ENCODE measurements around the gene KAT6B. TPM values are rescaled to one million over a fixed set of nuclear protein-coding genes. Genes with fewer than 3 reads are reported as not detected.

Gene KAT6B
- total and polyA plus RNA-seq, 4 donors, result 8.5 to 47.5 (median 21.4) TPM

DNA sequence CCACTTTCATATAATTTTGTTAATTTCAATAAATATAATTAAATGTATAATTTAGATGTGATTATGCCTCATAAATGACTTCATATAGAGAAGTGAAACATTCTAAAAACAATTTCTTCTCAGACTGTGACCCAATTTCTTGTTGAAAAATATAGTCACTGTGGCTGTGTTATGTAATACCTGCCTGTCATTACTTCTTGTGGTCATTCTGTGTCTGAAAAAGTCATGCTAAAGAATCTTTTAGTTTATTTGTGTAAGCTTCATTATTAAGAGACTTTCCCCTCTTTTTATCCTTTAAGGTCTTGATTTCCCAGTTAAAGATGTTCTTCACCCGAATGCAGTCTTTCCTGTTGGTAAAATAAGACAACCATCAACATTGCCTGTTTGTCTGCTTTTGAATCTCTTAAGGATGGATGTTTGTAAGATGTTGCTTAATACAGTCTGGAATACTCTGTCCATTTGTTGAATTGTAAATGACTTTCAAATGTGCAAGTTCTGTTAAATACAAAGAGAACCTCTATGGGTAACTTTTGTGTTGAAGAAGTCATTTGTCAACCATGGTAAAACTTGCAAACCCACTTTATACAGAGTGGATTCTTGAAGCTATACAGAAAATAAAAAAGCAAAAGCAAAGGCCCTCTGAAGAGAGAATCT is 16.0 kb downstream of the KAT6B start:
- intact Hi-C loops (cut with DNase I), result no loop called here
- WGBS, 2 donors, result 63 to 72% methylated on average over 1 of the region's 1 CpG
- Histone ChIP-seq H3K27ac (ENCODE audit: low read depth in 1 of 2, low read length in 2 of 2) (no peak overlapping the region), H3K36me3 (ENCODE audit: control insufficient read depth in 1 of 2, insufficient read depth in 2 of 2, low read length in 1 of 2) (peaks cover 2 to 3% of the 10 kb centered on the region in 2 donors), H3K9me3 (ENCODE audit: control insufficient read depth, low read length) (no peaks in the 10 kb centered on the region), H3K27me3 (ENCODE audit: control insufficient read depth in 1 of 2, insufficient read depth in 2 of 2, low read length in 1 of 2) (no peaks in the 10 kb centered on the region), H3K4me1 (ENCODE audit: control insufficient read depth in 1 of 2, insufficient read depth in 2 of 2, low read length in 2 of 2) (peaks cover 4 to 6% of the 10 kb centered on the region in 2 donors), H3K4me3 (ENCODE audit: low read length in 2 of 2) (no peak overlapping the region)
- DNase-seq, result no peak
- no peak for ATAC-seq (ENCODE audit: low FRiP score)

DNA sequence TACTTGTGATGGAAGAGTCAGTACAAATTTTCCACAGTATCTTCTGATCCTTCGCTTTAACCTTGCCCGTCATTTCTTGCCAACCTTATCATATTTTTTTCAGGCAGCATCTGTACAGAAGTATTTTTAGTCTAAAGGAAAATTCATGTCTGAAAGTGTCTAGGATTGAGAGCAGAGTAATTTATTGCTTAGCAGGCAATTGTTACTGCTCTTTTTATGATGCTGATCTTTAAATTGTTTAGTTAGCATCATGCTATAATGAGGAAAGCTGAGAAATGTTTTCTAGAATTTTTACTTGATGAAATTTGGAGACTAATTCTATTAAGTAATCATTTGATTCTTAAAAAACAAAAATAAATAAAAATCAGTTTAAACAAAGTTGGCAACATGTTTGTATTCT is 20.6 kb downstream of the KAT6B start:
- Histone ChIP-seq H3K4me3 (ENCODE audit: low read length in 2 of 2) (no peak overlapping the region), H3K27me3 (ENCODE audit: control insufficient read depth in 1 of 2, insufficient read depth in 2 of 2, low read length in 1 of 2) (no peaks in the 10 kb centered on the region), H3K27ac (ENCODE audit: low read depth in 1 of 2, low read length in 2 of 2) (no peak overlapping the region), H3K36me3 (ENCODE audit: control insufficient read depth in 1 of 2, insufficient read depth in 2 of 2, low read length in 1 of 2) (peaks cover 2 to 3% of the 10 kb centered on the region in 2 donors), H3K4me1 (ENCODE audit: control insufficient read depth in 1 of 2, insufficient read depth in 2 of 2, low read length in 2 of 2) (peaks cover 0 to 6% of the 10 kb centered on the region in 2 donors), H3K9me3 (ENCODE audit: control insufficient read depth, low read length) (no peaks in the 10 kb centered on the region)
- intact Hi-C loops (cut with DNase I), result no loop called here
- no peak for ATAC-seq (ENCODE audit: low FRiP score)
- WGBS, 2 donors, result 16 to 22% methylated on average over 2 of the region's 2 CpGs
- no peak for DNase-seq

DNA sequence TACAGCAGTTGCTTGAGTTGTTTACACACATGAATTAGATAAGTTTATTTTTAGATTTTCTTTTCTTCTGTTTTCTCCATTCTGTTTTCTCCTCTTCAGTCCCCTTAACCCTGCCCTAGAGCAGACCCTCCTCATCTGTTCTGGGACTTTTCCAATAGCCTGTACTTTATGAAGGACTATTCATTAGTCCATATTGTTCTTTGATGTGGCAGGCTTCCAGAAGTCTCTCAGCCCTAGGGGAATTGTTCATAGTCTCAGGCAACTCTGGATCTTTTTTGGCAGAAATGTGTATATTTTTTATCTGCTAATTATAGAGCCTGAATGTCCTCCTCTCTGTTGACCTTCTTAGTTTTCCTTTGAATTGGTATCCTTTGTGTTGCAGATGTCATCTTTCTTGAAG is 25.4 kb downstream of the KAT6B start:
- intact Hi-C loops (cut with DNase I), result no loop called here
- DNase-seq, result no peak
- Histone ChIP-seq H3K36me3 (ENCODE audit: control insufficient read depth in 1 of 2, insufficient read depth in 2 of 2, low read length in 1 of 2) (no peaks in the 10 kb centered on the region), H3K4me3 (ENCODE audit: low read length in 2 of 2) (no peak overlapping the region), H3K27ac (ENCODE audit: low read depth in 1 of 2, low read length in 2 of 2) (no peak overlapping the region), H3K9me3 (ENCODE audit: control insufficient read depth, low read length) (no peaks in the 10 kb centered on the region), H3K27me3 (ENCODE audit: control insufficient read depth in 1 of 2, insufficient read depth in 2 of 2, low read length in 1 of 2) (no peaks in the 10 kb centered on the region), H3K4me1 (ENCODE audit: control insufficient read depth in 1 of 2, insufficient read depth in 2 of 2, low read length in 2 of 2) (peaks cover 2 to 10% of the 10 kb centered on the region in 2 donors)
- no peak for ATAC-seq (ENCODE audit: low FRiP score)

DNA sequence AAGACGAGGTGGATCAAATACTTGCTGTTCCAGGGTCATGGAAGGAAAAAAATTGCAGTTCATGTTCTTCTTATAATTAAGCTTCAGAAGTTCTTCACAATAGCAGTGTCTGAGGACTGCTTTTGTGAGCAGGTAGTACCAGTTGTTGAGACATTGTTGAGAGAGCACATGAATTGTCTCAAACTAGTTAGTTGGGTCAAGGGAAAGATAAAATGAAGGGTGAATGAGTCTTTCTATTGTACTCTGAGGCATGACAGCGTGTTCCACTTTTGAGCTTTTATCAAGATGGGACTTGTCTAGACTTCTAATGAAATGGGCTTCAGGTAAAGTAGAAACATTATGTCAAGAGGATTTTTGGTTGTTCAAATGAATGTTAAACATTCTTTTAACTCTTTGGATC is 26.0 kb downstream of the KAT6B start:
- Histone ChIP-seq H3K9me3 (ENCODE audit: control insufficient read depth, low read length) (no peaks in the 10 kb centered on the region), H3K4me1 (ENCODE audit: control insufficient read depth in 1 of 2, insufficient read depth in 2 of 2, low read length in 2 of 2) (peaks cover 2 to 10% of the 10 kb centered on the region in 2 donors), H3K27ac (ENCODE audit: low read depth in 1 of 2, low read length in 2 of 2) (no peak overlapping the region), H3K4me3 (ENCODE audit: low read length in 2 of 2) (no peak overlapping the region), H3K36me3 (ENCODE audit: control insufficient read depth in 1 of 2, insufficient read depth in 2 of 2, low read length in 1 of 2) (no peaks in the 10 kb centered on the region), H3K27me3 (ENCODE audit: control insufficient read depth in 1 of 2, insufficient read depth in 2 of 2, low read length in 1 of 2) (no peaks in the 10 kb centered on the region)
- no peak for DNase-seq
- 59% methylated on average over 2 of the region's 2 CpGs for WGBS, 2 donors
- no peak for ATAC-seq (ENCODE audit: low FRiP score)
- intact Hi-C loops (cut with DNase I), result no loop called here

DNA sequence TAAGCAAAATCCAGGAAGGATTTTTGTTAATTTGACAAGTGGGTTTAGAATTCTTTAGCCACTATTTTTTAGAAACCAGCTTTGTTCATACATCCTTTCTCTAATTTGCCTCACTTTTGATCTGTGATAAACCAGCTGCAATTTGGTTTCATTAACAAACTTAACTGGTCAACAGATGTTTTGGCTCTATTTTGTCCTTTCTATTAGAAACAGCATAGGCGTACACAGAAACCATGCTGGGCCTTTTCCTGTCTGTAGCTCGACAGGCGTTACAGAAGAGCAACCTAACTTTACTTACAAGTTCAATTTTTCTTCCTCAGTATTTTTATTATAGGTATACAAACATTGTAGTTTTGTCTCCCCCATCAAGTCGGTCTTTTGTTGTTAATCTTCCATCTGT is 28.2 kb downstream of the KAT6B start:
- no peaks in the 10 kb centered on the region for H3K27me3 ChIP-seq (ENCODE audit: control insufficient read depth in 1 of 2, insufficient read depth in 2 of 2, low read length in 1 of 2)
- H3K27ac ChIP-seq (ENCODE audit: low read depth in 1 of 2, low read length in 2 of 2), result no peak overlapping the region
- intact Hi-C loops (cut with DNase I), result no loop called here
- DNase-seq (no peak), ATAC-seq (ENCODE audit: low FRiP score) (no peak)
- H3K4me3 ChIP-seq (ENCODE audit: low read length in 2 of 2), result no peak overlapping the region
- peaks cover 2 to 8% of the 10 kb centered on the region in 2 donors for H3K4me1 ChIP-seq (ENCODE audit: control insufficient read depth in 1 of 2, insufficient read depth in 2 of 2, low read length in 2 of 2)
- H3K36me3 ChIP-seq (ENCODE audit: control insufficient read depth in 1 of 2, insufficient read depth in 2 of 2, low read length in 1 of 2), result no peaks in the 10 kb centered on the region
- H3K9me3 ChIP-seq (ENCODE audit: control insufficient read depth, low read length), result no peaks in the 10 kb centered on the region
- 58 to 63% methylated on average over 4 of the region's 4 CpGs for WGBS, 2 donors

DNA sequence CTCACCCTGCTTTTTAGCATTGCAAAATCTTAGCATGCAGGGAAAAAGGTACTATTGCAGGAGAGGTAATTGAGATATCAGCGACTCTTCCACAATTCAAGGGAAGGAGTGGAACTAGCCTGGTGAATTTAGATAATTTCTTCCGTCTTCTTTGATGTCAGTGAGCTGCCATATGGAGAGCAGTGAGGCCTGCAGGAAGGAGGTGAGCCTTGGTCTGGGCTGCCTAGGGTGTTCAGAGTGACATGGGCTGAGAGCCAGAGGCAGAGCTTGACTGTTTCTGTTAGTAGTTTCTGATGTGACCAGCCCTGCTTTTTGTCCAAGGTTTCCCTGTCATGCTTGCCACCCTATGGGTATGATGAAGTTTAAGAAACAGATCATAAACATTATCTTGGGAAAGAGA is 28.6 kb downstream of the KAT6B start:
- intact Hi-C loops (cut with DNase I), result no loop called here
- H3K4me1 ChIP-seq (ENCODE audit: control insufficient read depth in 1 of 2, insufficient read depth in 2 of 2, low read length in 2 of 2), result peaks cover 2 to 8% of the 10 kb centered on the region in 2 donors
- ATAC-seq (ENCODE audit: low FRiP score), result no peak
- DNase-seq, result no peak
- no peaks in the 10 kb centered on the region for H3K9me3 ChIP-seq (ENCODE audit: control insufficient read depth, low read length)
- WGBS, 2 donors, result 36 to 37% methylated on average over 2 of the region's 2 CpGs
- no peaks in the 10 kb centered on the region for H3K36me3 ChIP-seq (ENCODE audit: control insufficient read depth in 1 of 2, insufficient read depth in 2 of 2, low read length in 1 of 2)
- H3K27me3 ChIP-seq (ENCODE audit: control insufficient read depth in 1 of 2, insufficient read depth in 2 of 2, low read length in 1 of 2), result no peaks in the 10 kb centered on the region
- no peak overlapping the region for H3K4me3 ChIP-seq (ENCODE audit: low read length in 2 of 2)
- H3K27ac ChIP-seq (ENCODE audit: low read depth in 1 of 2, low read length in 2 of 2), result no peak overlapping the region

DNA sequence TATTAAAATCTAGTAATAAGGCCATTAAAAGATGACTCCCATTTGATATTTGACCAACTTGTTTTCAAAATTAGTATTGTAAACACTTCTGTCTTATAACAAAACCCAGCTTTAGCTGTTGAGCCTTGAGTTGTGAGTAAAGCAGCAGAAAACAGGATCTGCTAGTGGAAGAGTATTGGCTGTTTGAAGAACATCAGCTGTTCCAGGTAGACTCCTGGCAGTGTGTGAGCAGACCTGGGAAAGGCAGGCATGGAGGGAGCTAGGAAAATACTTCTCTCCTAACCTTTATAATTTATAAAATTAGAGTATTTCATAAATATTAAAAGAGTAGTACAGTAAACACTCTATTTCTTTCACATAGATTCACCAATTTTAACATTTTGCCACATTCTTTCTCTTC is 29.0 kb downstream of the KAT6B start:
- Histone ChIP-seq H3K27ac (ENCODE audit: low read depth in 1 of 2, low read length in 2 of 2) (no peak overlapping the region), H3K4me1 (ENCODE audit: control insufficient read depth in 1 of 2, insufficient read depth in 2 of 2, low read length in 2 of 2) (peaks cover 2 to 8% of the 10 kb centered on the region in 2 donors), H3K9me3 (ENCODE audit: control insufficient read depth, low read length) (no peaks in the 10 kb centered on the region), H3K4me3 (ENCODE audit: low read length in 2 of 2) (no peak overlapping the region), H3K36me3 (ENCODE audit: control insufficient read depth in 1 of 2, insufficient read depth in 2 of 2, low read length in 1 of 2) (no peaks in the 10 kb centered on the region), H3K27me3 (ENCODE audit: control insufficient read depth in 1 of 2, insufficient read depth in 2 of 2, low read length in 1 of 2) (no peaks in the 10 kb centered on the region)
- ATAC-seq (ENCODE audit: low FRiP score) (no peak), DNase-seq (no peak)
- intact Hi-C loops (cut with DNase I), result no loop called here

DNA sequence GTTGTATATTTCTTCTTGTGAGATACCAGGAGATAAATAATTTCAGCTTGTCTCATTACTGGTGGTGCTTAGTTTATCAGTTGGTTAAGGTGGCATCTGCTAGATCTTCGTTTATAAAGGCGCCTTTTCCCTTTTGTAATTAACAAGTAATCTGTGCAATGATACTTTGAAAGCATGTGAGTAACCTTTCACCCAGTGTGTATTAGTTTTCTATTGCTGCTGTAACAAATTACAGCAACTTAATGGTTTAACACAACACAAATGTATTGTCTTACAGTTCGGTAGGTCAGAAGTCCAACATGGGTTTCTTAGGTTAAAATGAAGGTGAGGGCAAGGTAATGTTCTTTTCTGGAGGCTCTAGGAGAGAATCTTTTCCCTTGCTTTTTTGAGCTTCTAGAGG is 30.5 kb downstream of the KAT6B start:
- Histone ChIP-seq H3K36me3 (ENCODE audit: control insufficient read depth in 1 of 2, insufficient read depth in 2 of 2, low read length in 1 of 2) (no peaks in the 10 kb centered on the region), H3K4me1 (ENCODE audit: control insufficient read depth in 1 of 2, insufficient read depth in 2 of 2, low read length in 2 of 2) (peaks cover 2 to 4% of the 10 kb centered on the region in 2 donors), H3K27me3 (ENCODE audit: control insufficient read depth in 1 of 2, insufficient read depth in 2 of 2, low read length in 1 of 2) (no peaks in the 10 kb centered on the region), H3K4me3 (ENCODE audit: low read length in 2 of 2) (no peak overlapping the region), H3K9me3 (ENCODE audit: control insufficient read depth, low read length) (no peaks in the 10 kb centered on the region), H3K27ac (ENCODE audit: low read depth in 1 of 2, low read length in 2 of 2) (no peak overlapping the region)
- intact Hi-C loops (cut with DNase I), result no loop called here
- DNase-seq, result no peak
- WGBS, 2 donors, result 94 to 97% methylated on average over 3 of the region's 3 CpGs
- ATAC-seq (ENCODE audit: low FRiP score), result no peak

DNA sequence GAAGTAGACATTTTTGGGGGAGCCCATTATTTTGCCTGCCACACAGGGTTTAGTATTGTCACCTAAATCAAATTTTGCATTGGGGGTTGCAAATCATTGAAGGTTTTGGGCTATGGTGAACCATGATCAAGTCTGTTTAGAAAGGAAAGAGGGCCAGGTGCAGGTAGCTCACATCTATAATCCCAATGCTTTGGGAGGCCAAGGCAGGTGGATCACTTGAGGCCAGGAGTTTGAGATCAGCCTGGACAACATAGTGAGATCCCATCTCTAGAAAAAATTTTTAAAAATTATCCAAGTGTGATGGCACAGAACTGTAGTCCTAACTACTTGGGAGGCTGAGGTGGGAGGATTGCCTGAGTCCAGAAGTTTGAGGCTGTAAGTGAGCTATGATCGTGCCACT is 31.2 kb downstream of the KAT6B start:
- Histone ChIP-seq H3K36me3 (ENCODE audit: control insufficient read depth in 1 of 2, insufficient read depth in 2 of 2, low read length in 1 of 2) (no peaks in the 10 kb centered on the region), H3K27ac (ENCODE audit: low read depth in 1 of 2, low read length in 2 of 2) (no peak overlapping the region), H3K4me1 (ENCODE audit: control insufficient read depth in 1 of 2, insufficient read depth in 2 of 2, low read length in 2 of 2) (peaks cover 2 to 4% of the 10 kb centered on the region in 2 donors), H3K4me3 (ENCODE audit: low read length in 2 of 2) (no peak overlapping the region), H3K27me3 (ENCODE audit: control insufficient read depth in 1 of 2, insufficient read depth in 2 of 2, low read length in 1 of 2) (no peaks in the 10 kb centered on the region), H3K9me3 (ENCODE audit: control insufficient read depth, low read length) (no peaks in the 10 kb centered on the region)
- intact Hi-C loops (cut with DNase I), result no loop called here
- WGBS, 2 donors, result 98 to 100% methylated on average over 1 of the region's 1 CpG
- no peak for ATAC-seq (ENCODE audit: low FRiP score)
- no peak for DNase-seq

Measured in aorta (tissue), 5 donors.